ENCODE measurements around the gene PPP4R3A. TPM values are rescaled to one million over a fixed set of nuclear protein-coding genes. Genes with fewer than 3 reads are reported as not detected.

The PPP4R3A gene
- total RNA-seq, 1 experiment from 2014 or later = 101 TPM

DNA sequence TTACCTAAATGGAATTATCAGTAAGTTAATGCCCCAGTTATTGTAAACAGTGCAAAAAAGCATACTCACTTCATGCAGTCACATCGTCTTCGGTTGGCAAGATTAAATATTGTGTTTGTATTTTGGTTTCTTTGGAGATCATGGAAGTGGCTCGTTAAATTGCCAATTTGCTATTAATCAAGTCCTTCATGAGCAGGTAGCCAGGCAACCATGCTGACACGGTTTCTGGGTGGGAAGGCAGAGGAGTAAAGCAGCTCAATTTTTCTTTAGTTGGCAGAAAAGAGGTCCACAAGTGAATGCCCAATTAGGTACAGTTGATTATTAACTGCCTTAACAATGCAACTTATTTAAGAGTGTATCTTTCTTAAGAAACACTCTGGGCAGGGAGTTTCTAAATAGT, 43.9 kb downstream of the PPP4R3A start:
- POLR2A ChIA-PET (ENCODE audit: low non-redundant PET) = no interaction called here
- H3K9me3 ChIP-seq (ENCODE audit: low read depth, low read length, poor library complexity, severe bottlenecking) = no peaks in the 10 kb centered on the region
- peaks cover 16% of the 10 kb centered on the region for H3K4me1 ChIP-seq (ENCODE audit: insufficient read depth, low read length, poor library complexity, severe bottlenecking)
- no peaks in the 10 kb centered on the region for H3K27me3 ChIP-seq (replicated peaks; ENCODE audit: insufficient read depth, low read depth, low read length, poor library complexity)
- TF ChIP-seq, protein P1, sequence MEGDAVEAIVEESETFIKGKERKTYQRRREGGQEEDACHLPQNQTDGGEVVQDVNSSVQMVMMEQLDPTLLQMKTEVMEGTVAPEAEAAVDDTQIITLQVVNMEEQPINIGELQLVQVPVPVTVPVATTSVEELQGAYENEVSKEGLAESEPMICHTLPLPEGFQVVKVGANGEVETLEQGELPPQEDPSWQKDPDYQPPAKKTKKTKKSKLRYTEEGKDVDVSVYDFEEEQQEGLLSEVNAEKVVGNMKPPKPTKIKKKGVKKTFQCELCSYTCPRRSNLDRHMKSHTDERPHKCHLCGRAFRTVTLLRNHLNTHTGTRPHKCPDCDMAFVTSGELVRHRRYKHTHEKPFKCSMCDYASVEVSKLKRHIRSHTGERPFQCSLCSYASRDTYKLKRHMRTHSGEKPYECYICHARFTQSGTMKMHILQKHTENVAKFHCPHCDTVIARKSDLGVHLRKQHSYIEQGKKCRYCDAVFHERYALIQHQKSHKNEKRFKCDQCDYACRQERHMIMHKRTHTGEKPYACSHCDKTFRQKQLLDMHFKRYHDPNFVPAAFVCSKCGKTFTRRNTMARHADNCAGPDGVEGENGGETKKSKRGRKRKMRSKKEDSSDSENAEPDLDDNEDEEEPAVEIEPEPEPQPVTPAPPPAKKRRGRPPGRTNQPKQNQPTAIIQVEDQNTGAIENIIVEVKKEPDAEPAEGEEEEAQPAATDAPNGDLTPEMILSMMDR (conservative IDR thresholded peaks at IDR 0.05; ENCODE audit: low read depth, low read length) = no peak
- TF ChIP-seq EZH2 (IDR thresholded peaks at IDR 0.05; ENCODE audit: borderline replicate concordance, low read depth, low read length, poor library complexity, severe bottlenecking) = no peak
- H3K4me3 ChIP-seq (ENCODE audit: low read depth, low read length, poor library complexity, severe bottlenecking) = no peak overlapping the region
- no peak for DNase-seq (ENCODE audit: low spot score)
- peaks cover 76% of the 10 kb centered on the region for H3K36me3 ChIP-seq (ENCODE audit: insufficient read depth, low read length, poor library complexity, severe bottlenecking)
- intact Hi-C loops (cut with micrococcal nuclease; ENCODE audit: unreplicated experiment) = no loop called here
- no peak overlapping the region for H3K27ac ChIP-seq (ENCODE audit: low read depth, low read length, poor library complexity, severe bottlenecking)
- no TSS peak for BruUV-seq (replicated peaks)
- CTCF ChIA-PET = no interaction called here

DNA sequence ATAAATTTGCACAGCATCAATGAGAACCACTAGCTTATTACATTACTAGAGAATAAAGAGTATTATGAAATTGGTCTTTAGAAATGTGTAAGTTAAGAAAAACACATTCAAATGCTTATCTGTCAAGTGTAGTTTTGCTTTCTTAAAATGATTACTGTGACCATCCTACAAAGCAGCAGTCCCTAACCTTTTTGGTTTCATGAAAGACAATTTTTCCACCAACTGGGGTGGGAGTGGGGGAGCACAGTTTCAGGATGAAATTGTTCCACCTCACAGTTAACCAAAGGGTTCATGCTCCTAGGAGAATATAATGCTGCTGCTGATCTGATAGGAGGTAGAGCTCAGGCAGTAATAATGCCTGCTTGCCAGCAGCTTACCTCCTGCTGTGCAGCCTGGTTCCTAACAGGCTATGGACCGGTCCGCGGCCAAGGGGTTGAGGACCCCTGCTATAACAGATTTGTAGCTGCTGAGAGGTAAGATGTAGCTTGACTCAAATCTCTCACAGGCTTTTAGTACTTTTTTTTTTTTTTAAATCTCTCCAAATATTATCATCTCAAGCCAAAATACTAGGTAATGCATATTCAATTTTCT, 45.4 kb downstream of the PPP4R3A start:
- Histone ChIP-seq H3K4me1 (ENCODE audit: insufficient read depth, low read length, poor library complexity, severe bottlenecking) (peaks cover 16% of the 10 kb centered on the region), H3K9me3 (ENCODE audit: low read depth, low read length, poor library complexity, severe bottlenecking) (no peaks in the 10 kb centered on the region), H3K4me3 (ENCODE audit: low read depth, low read length, poor library complexity, severe bottlenecking) (no peak overlapping the region), H3K36me3 (ENCODE audit: insufficient read depth, low read length, poor library complexity, severe bottlenecking) (peaks cover 75% of the 10 kb centered on the region), H3K27me3 (replicated peaks; ENCODE audit: insufficient read depth, low read depth, low read length, poor library complexity) (no peaks in the 10 kb centered on the region), H3K27ac (ENCODE audit: low read depth, low read length, poor library complexity, severe bottlenecking) (no peak overlapping the region)
- TF ChIP-seq, protein P1 (conservative IDR thresholded peaks at IDR 0.05; ENCODE audit: low read depth, low read length) = no peak
- no peak for TF ChIP-seq EZH2 (IDR thresholded peaks at IDR 0.05; ENCODE audit: borderline replicate concordance, low read depth, low read length, poor library complexity, severe bottlenecking)
- BruUV-seq (replicated peaks) = no TSS peak
- DNase-seq (ENCODE audit: low spot score) = peak; percentile 28
- ChIA-PET CTCF (no interaction called here), POLR2A (ENCODE audit: low non-redundant PET) (no interaction called here)
- intact Hi-C loops (cut with micrococcal nuclease; ENCODE audit: unreplicated experiment) = no loop called here

- intact Hi-C loops (cut with micrococcal nuclease; ENCODE audit: unreplicated experiment) = no loop called here
- POLR2A ChIA-PET (ENCODE audit: low non-redundant PET) = no interaction called here
- BruUV-seq (replicated peaks) = no TSS peak
- no peaks in the 10 kb centered on the region for H3K9me3 ChIP-seq (ENCODE audit: low read depth, low read length, poor library complexity, severe bottlenecking)
- H3K4me1 ChIP-seq (ENCODE audit: insufficient read depth, low read length, poor library complexity, severe bottlenecking) = no peaks in the 10 kb centered on the region
- H3K27ac ChIP-seq (ENCODE audit: low read depth, low read length, poor library complexity, severe bottlenecking) = no peak overlapping the region
- TF ChIP-seq EZH2 (IDR thresholded peaks at IDR 0.05; ENCODE audit: borderline replicate concordance, low read depth, low read length, poor library complexity, severe bottlenecking) = no peak
- TF ChIP-seq, protein P1 (conservative IDR thresholded peaks at IDR 0.05; ENCODE audit: low read depth, low read length) = no peak
- CTCF ChIA-PET = no interaction called here
- H3K27me3 ChIP-seq (replicated peaks; ENCODE audit: insufficient read depth, low read depth, low read length, poor library complexity) = no peaks in the 10 kb centered on the region
- no peak for DNase-seq (ENCODE audit: low spot score)
- peaks cover 73% of the 10 kb centered on the region for H3K36me3 ChIP-seq (ENCODE audit: insufficient read depth, low read length, poor library complexity, severe bottlenecking)
- H3K4me3 ChIP-seq (ENCODE audit: low read depth, low read length, poor library complexity, severe bottlenecking) = no peak overlapping the region
Measured at GRCh38 chr14:91458612-91459011, 51.5 kb downstream of the PPP4R3A start.
